Middle frontal gyrus (tissue), 1 donor: ENCODE data around the gene CATSPERB.
"Not testable (repeated sequence)": the region's sequence is repeated elsewhere in the genome, so short reads cannot be mapped to it uniquely, and the experiment has no call there.

Experiments
- DNase-seq: peaks from one replicate; pipeline ENCODE4 v3.0.0-alpha.2; 2015; ENCODE audit warnings: low spot score; ENCODE audit errors: extremely low spot score

Gene CATSPERB

GRCh38 chr14:91731986-91732385, at the start of gene CATSPERB:
Gene CATSPERB, minus strand, starts transcription at chr14:91732086. Its CDS starts 2,607 bp downstream, at chr14:91729479.
- no peak for DNase-seq

DNA sequence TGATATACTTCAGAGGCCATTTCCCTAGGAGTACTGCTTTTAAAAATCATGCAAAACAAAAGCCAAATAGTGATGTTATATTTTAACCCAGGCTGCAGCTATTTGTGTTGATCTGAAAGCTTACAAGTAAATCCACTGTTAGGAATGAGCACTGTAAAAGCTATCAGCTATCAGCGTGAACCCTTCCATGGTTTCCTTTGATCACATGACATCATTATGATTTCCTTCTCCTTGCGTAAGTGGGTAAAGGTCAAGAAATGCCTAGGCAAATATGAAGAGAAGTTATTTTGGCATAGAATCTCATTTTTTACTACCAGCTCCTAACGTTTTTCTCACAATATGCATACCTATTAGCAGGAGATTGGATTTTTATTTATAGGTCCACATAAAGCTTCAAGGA, 48.6 kb upstream of the CATSPERB start:
- no peak for DNase-seq

- no peak for DNase-seq
These were observed 46.3 kb upstream of the CATSPERB start for GRCh38 chr14:91778217-91778616.

- DNase-seq, result no peak
These were observed 42.5 kb upstream of the CATSPERB start for GRCh38 chr14:91774140-91775096.

- DNase-seq, result no peak
These were observed 38.3 kb upstream of the CATSPERB start for GRCh38 chr14:91770185-91770584.

GRCh38 chr14:91755570-91756295, 23.8 kb upstream of the CATSPERB start:
- no peak for DNase-seq

DNA sequence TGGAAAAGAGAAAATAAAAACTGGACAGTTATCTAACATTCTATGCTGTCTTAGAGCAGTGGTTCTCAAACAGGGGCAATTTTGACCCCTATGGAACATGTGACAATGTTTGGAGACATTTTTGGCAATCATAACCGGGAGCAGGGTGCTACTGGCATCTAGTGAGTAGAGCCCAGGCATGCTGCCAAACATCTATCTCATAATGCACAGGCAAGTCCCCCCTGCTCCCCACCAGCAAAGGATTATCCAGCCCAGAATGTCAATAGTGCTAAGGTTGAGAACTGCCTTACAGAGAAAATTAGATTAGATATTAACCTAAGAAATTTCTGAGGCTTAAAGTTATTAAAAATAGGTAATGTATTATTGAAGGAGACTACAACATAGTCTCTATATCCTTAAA, 22.9 kb upstream of the CATSPERB start:
- DNase-seq, result no peak

GRCh38 chr14:91754185-91754584, 22.3 kb upstream of the CATSPERB start:
- DNase-seq, result no peak

GRCh38 chr14:91753501-91754128, 21.7 kb upstream of the CATSPERB start:
- DNase-seq, result no peak

- DNase-seq, result no peak
These were observed 21.1 kb upstream of the CATSPERB start for GRCh38 chr14:91752961-91753360.

DNA sequence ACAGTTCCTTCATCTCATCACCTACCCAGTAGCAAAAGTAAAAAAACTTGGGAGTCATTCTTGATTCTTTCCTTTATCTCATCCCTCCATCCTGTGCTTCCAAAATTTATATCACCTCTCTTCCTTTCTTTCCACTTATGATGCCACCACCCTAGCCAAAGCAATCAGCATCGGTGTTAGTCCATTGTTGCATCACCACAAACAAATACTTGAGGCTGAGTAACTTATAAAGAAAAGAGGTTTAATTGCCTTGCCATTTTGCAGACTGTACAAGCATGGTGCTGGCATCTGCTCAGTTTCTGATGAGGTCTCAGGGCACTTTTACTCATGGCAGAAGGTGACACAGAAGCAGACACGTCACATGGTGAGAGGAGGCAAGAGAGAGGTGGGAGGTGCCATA, 19.8 kb upstream of the CATSPERB start:
- no peak for DNase-seq

- no peak for DNase-seq
These were observed 18.8 kb upstream of the CATSPERB start for GRCh38 chr14:91750634-91751198.

- no peak for DNase-seq
These were observed 18.0 kb upstream of the CATSPERB start for GRCh38 chr14:91749868-91750267.

DNA sequence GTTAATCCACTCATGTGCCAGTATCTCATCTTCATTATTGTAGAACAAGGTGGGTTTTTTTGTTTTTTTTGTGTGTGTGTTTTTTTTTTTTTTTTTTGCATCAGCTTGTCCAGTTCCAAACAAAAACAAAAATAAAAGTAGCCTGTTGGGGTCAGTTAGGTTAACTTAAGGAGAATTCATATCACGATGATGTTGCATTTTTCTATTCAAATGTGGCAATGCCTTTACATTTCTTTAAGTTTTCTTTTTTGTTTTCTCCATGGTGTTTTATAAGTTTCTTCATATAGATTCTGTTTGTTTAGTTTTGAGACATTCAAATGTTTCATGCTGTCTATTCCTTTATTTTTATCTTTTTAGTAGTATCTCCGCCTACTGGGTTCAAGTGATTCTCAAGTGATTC, 16.2 kb upstream of the CATSPERB start:
- DNase-seq, result no peak

- no peak for DNase-seq
These were observed 13.5 kb upstream of the CATSPERB start for GRCh38 chr14:91745344-91745743.

- DNase-seq, result no peak
These were observed 12.2 kb upstream of the CATSPERB start for GRCh38 chr14:91744068-91744480.

GRCh38 chr14:91743305-91743653, 11.4 kb upstream of the CATSPERB start:
- no peak for DNase-seq

DNA sequence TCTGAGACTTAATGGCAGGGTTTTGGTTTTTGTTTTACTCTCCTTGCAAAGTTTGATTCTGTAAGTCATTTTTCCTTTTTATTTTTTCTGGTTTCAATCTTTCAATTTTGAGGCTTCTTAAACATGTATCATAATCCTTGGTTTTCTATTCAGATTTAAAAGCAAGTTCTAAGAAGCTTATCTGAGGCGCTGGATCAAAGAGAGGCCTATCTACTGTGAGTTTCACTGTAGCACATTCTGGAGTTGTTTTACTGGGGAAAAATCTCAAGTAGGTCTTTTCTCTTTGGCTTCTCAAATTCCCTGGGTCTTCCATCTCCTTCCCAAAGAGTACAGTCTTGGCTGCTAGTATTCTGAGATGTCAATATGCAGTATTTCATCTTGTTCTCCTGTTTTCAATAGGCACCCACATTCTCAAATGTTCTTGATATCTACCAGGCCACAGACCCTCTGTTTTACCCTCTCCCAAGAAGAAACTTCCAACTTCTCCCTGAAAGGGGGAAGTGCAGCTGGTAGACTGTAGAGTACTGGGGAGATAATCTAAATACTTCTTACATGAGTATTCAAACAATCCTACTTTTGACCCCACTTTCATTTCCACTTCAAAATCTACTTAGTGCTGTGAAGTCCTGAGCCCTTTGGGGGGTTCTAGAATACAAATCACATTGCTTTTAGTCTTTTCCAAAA, 10.9 kb upstream of the CATSPERB start:
- DNase-seq, result no peak

GRCh38 chr14:91739867-91740266, 8.0 kb upstream of the CATSPERB start:
- DNase-seq, result not testable (repeated sequence)

- DNase-seq, result no peak
These were observed 5.7 kb upstream of the CATSPERB start for GRCh38 chr14:91737619-91738018.

- DNase-seq, result no peak
These were observed 1.1 kb upstream of the CATSPERB start for GRCh38 chr14:91732859-91733477.
